ENCODE results near the gene SLC5A11. TPM values are rescaled to one million over a fixed set of nuclear protein-coding genes. Genes with fewer than 3 reads are reported as not detected.

SLC5A11 gene
- total RNA-seq, 1 donor from 2014 or later, result not detected

DNA sequence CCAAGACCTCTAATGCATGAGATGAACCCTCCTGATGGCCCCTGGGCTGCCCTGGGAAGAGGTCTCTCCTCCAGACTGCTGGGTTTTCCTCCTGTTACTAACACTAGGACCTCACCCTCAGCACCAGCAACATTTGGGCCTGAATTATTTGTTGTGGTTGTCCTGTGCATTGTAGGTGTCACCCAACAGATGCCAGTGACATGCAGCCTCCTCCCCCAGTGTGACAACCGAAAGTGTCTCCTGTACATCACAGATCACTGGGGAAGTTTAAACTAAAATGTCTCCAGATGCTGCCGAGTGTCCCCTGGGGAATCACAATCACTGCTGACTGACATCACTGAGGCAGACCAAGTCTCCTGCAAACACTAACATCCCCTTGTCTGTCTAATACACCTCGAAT is 74.8 kb downstream of the SLC5A11 start:
- DNase-seq, result no peak
- Mint-ChIP-seq H3K27ac (ENCODE audit: unreplicated experiment) (no peak overlapping the region), H3K4me3 (ENCODE audit: unreplicated experiment) (no peak overlapping the region), H3K4me1 (ENCODE audit: low read depth, unreplicated experiment) (no peaks in the 10 kb centered on the region), H3K9me3 (ENCODE audit: unreplicated experiment) (peaks cover 5% of the 10 kb centered on the region), H3K27me3 (ENCODE audit: unreplicated experiment) (peaks cover 2% of the 10 kb centered on the region), H3K36me3 (ENCODE audit: unreplicated experiment) (peaks cover 27% of the 10 kb centered on the region)
- TF ChIP-seq, protein P1, sequence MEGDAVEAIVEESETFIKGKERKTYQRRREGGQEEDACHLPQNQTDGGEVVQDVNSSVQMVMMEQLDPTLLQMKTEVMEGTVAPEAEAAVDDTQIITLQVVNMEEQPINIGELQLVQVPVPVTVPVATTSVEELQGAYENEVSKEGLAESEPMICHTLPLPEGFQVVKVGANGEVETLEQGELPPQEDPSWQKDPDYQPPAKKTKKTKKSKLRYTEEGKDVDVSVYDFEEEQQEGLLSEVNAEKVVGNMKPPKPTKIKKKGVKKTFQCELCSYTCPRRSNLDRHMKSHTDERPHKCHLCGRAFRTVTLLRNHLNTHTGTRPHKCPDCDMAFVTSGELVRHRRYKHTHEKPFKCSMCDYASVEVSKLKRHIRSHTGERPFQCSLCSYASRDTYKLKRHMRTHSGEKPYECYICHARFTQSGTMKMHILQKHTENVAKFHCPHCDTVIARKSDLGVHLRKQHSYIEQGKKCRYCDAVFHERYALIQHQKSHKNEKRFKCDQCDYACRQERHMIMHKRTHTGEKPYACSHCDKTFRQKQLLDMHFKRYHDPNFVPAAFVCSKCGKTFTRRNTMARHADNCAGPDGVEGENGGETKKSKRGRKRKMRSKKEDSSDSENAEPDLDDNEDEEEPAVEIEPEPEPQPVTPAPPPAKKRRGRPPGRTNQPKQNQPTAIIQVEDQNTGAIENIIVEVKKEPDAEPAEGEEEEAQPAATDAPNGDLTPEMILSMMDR (IDR thresholded peaks at IDR 0.05; ENCODE audit: partially characterized antibody, unreplicated experiment), result no peak

DNA sequence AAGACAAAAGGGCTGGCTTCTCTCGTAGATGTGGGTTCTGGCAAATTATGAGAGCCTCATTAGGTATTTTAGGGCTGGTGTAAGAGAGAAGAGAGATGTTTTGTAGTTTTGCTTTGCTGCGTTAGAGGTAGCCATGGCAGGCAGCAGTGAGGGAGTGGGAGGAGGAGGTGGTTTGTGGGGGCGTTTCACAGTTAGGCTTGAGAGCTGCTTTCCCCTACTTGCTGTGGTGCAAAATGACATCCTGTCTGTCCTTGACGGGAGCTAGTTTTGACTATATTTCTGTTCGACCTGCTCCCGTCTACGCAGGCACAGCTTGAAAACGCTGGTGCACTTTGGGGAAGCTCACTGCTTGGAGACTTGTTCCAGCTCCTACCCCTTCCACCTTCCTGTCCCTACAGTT is 75.5 kb downstream of the SLC5A11 start:
- TF ChIP-seq, protein P1 (IDR thresholded peaks at IDR 0.05; ENCODE audit: partially characterized antibody, unreplicated experiment), result no peak
- Mint-ChIP-seq H3K27me3 (ENCODE audit: unreplicated experiment) (peaks cover 2% of the 10 kb centered on the region), H3K9me3 (ENCODE audit: unreplicated experiment) (peaks cover 5% of the 10 kb centered on the region), H3K4me1 (ENCODE audit: low read depth, unreplicated experiment) (no peaks in the 10 kb centered on the region), H3K36me3 (ENCODE audit: unreplicated experiment) (peaks cover 27% of the 10 kb centered on the region), H3K27ac (ENCODE audit: unreplicated experiment) (no peak overlapping the region), H3K4me3 (ENCODE audit: unreplicated experiment) (no peak overlapping the region)
- no peak for DNase-seq

DNA sequence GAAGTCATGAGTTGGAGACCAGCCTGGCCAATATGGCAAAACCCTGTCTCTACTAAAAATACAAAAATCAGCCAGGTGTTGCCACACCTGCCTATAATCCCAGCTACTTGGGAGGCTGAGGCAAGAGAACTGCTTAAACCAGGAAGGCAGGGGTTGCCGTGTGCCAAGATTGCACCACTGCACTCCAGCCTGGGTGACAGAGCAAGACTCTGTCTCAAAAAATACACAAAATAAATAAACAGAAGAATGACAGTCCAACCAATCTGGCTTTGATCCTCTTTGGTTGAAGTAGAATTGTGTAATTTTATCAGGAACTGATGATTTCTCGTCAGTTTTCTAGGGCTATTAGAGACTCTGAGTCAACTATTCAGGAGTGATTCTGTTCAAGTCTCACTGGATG is 79.4 kb downstream of the SLC5A11 start:
- Mint-ChIP-seq H3K9me3 (ENCODE audit: unreplicated experiment) (peaks cover 4% of the 10 kb centered on the region), H3K27me3 (ENCODE audit: unreplicated experiment) (no peaks in the 10 kb centered on the region), H3K36me3 (ENCODE audit: unreplicated experiment) (peaks cover 16% of the 10 kb centered on the region), H3K4me3 (ENCODE audit: unreplicated experiment) (no peak overlapping the region), H3K4me1 (ENCODE audit: low read depth, unreplicated experiment) (peaks cover 10% of the 10 kb centered on the region), H3K27ac (ENCODE audit: unreplicated experiment) (no peak overlapping the region)
- DNase-seq, result no peak
- TF ChIP-seq, protein P1 (IDR thresholded peaks at IDR 0.05; ENCODE audit: partially characterized antibody, unreplicated experiment), result no peak

DNA sequence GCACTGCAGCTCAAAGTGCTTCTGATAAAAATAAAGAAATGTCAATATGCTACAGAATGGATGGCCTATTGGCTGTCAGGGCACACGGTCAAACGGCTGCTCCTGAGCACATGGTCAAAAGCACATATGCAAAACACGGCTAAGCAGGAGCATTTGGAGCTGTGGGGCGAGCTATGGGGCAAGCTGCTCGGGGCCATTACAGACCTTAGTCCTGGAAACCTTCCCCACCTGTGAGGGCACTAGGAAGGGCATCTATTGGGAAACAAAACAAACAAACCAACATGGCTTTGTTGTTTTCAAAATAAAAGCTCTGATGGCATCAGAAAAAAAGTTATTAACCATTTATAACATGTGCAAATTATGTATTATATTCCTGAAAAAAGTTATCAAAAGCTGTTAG is 83.6 kb downstream of the SLC5A11 start:
- DNase-seq, result no peak
- H3K27ac Mint-ChIP-seq (ENCODE audit: unreplicated experiment), result peak overlapping the region; percentile 79
- peaks cover 10% of the 10 kb centered on the region for H3K4me1 Mint-ChIP-seq (ENCODE audit: low read depth, unreplicated experiment)
- peaks cover 3% of the 10 kb centered on the region for H3K9me3 Mint-ChIP-seq (ENCODE audit: unreplicated experiment)
- H3K4me3 Mint-ChIP-seq (ENCODE audit: unreplicated experiment), result no peak overlapping the region
- TF ChIP-seq, protein P1 (IDR thresholded peaks at IDR 0.05; ENCODE audit: partially characterized antibody, unreplicated experiment), result no peak
- no peaks in the 10 kb centered on the region for H3K27me3 Mint-ChIP-seq (ENCODE audit: unreplicated experiment)
- H3K36me3 Mint-ChIP-seq (ENCODE audit: unreplicated experiment), result peaks cover 4% of the 10 kb centered on the region

DNA sequence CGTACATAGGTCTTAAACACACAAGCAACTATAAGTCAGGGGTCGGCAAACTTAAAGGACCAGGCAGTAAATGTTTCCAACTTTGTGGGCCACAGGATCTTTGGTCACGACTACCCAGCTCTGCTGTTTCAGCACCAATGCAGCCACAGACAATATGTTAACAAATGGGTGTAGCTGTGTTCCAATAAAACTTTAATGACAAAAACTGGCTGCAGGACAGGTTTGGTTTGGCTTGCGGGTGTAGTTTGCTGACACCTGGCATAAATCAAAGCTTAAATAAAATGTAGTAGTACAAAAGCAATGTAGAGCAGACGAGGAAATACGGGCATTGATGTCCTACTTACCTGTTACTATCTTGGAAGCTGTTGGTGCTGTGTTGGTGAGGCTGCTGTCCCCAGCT is 84.7 kb downstream of the SLC5A11 start:
- H3K9me3 Mint-ChIP-seq (ENCODE audit: unreplicated experiment), result peaks cover 3% of the 10 kb centered on the region
- TF ChIP-seq, protein P1 (IDR thresholded peaks at IDR 0.05; ENCODE audit: partially characterized antibody, unreplicated experiment), result no peak
- H3K4me3 Mint-ChIP-seq (ENCODE audit: unreplicated experiment), result no peak overlapping the region
- H3K27me3 Mint-ChIP-seq (ENCODE audit: unreplicated experiment), result no peaks in the 10 kb centered on the region
- H3K4me1 Mint-ChIP-seq (ENCODE audit: low read depth, unreplicated experiment), result peaks cover 10% of the 10 kb centered on the region
- no peak overlapping the region for H3K27ac Mint-ChIP-seq (ENCODE audit: unreplicated experiment)
- H3K36me3 Mint-ChIP-seq (ENCODE audit: unreplicated experiment), result peaks cover 9% of the 10 kb centered on the region
- no peak for DNase-seq

Data from glutamatergic neuron (in vitro differentiated cells).